Embryonic facial prominence (tissue), 1 donor: ENCODE data around the gene ECE2.

Experiments
- DNase-seq: peaks from one replicate; pipeline ENCODE4 v3.0.0-alpha.2; 2016; ENCODE audit errors: extremely low spot score

ECE2 gene

GRCh38 chr3:184240384-184241140 lies 35.3 kb upstream of the ECE2 start:
- DNase-seq, result no peak

GRCh38 chr3:184241141-184241446 lies 34.7 kb upstream of the ECE2 start:
- no peak for DNase-seq

GRCh38 chr3:184241447-184242296 lies 34.1 kb upstream of the ECE2 start:
- no peak for DNase-seq

- no peak for DNase-seq
These were observed 33.5 kb upstream of the ECE2 start for GRCh38 chr3:184242297-184242685.

- DNase-seq, result peak; percentile 64
These were observed 27.1 kb upstream of the ECE2 start, which contains the start of gene ALG3 for GRCh38 chr3:184248454-184249411. Gene ALG3 (minus strand): TSS chr3:184248962. CDS start chr3:184248940, 22 bp downstream.

- DNase-seq, result peak; percentile 95
These were observed 26.2 kb upstream of the ECE2 start, which contains the start of gene EEF1AKMT4 for GRCh38 chr3:184249412-184250166. Gene EEF1AKMT4 (plus strand): TSS chr3:184249672. CDS start chr3:184249695, 23 bp downstream.

- DNase-seq, result no peak
These were observed 25.5 kb upstream of the ECE2 start for GRCh38 chr3:184250167-184250828.

- DNase-seq, result no peak
These were observed 20.4 kb upstream of the ECE2 start for GRCh38 chr3:184255291-184256039.

- no peak for DNase-seq
These were observed 18.5 kb upstream of the ECE2 start for GRCh38 chr3:184257083-184257915.

- DNase-seq, result no peak
These were observed 16.9 kb upstream of the ECE2 start for GRCh38 chr3:184258926-184259325.

- no peak for DNase-seq
These were observed 16.4 kb upstream of the ECE2 start for GRCh38 chr3:184259396-184259877.

- DNase-seq, result no peak
These were observed 15.7 kb upstream of the ECE2 start for GRCh38 chr3:184259878-184260723.

GRCh38 chr3:184260724-184261269 lies 15.0 kb upstream of the ECE2 start:
- no peak for DNase-seq

- no peak for DNase-seq
These were observed 14.5 kb upstream of the ECE2 start, which contains the start of gene CAMK2N2 for GRCh38 chr3:184261270-184261853. Gene CAMK2N2 (minus strand): TSS chr3:184261553. CDS start chr3:184261285, 268 bp downstream.

GRCh38 chr3:184261854-184262763 lies 13.7 kb upstream of the ECE2 start:
- DNase-seq, result no peak

- no peak for DNase-seq
These were observed 13.1 kb upstream of the ECE2 start for GRCh38 chr3:184262764-184263179.
